Measurements from ENCODE around the gene RAD51AP2. TPM values are rescaled to one million over a fixed set of nuclear protein-coding genes. Genes with fewer than 3 reads are reported as not detected.

The RAD51AP2 gene
- polyA plus RNA-seq, 3 donors, result not detected

DNA sequence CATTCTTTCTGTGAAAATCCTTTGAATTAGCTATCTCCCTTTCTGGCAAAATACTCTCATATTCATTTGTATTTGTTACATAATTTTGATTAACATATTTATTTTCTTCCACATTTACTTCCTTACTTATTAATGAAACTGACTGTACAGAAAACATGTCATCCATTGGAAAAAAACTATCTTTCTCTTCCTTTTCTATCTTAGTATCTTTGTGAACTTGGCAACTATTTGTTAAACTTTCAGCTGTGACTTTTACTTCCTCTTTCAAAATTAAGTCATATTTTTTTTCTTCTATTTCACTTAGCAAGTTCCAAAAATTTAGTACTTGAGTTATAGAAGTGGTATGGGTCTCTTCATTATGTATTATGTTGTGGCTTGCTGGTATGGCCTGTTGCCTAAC is 2.6 kb downstream of the RAD51AP2 start:
- Histone ChIP-seq H3K36me3 (replicated peaks in 1 of 2; ENCODE audit: control insufficient read depth in 1 of 2, insufficient read depth in 2 of 2, low read length in 2 of 2) (no peaks in the 10 kb centered on the region), H3K4me3 (replicated peaks in 1 of 3; ENCODE audit: low read depth in 2 of 3, low read length in 3 of 3) (no peak overlapping the region), H3K4me1 (ENCODE audit: control insufficient read depth in 1 of 2, insufficient read depth in 2 of 2, low read length in 2 of 2) (no peaks in the 10 kb centered on the region), H3K9me3 (replicated peaks in 1 of 2; ENCODE audit: control insufficient read depth in 1 of 2, insufficient read depth in 1 of 2, low read length in 2 of 2) (no peaks in the 10 kb centered on the region), H3K4me2 (replicated peaks; ENCODE audit: extremely low read depth, low read length, poor library complexity, severe bottlenecking) (no peak overlapping the region), H3K27ac (ENCODE audit: low read depth in 1 of 2, low read length in 2 of 2) (no peak overlapping the region), H4K20me1 (ENCODE audit: insufficient read depth, low read length) (no peaks in the 10 kb centered on the region), H3K79me2 (ENCODE audit: insufficient read depth, low read length) (no peaks in the 10 kb centered on the region), H2AFZ (ENCODE audit: insufficient read depth, low read depth, low read length, poor library complexity, severe bottlenecking) (no peak overlapping the region), H3K9ac (ENCODE audit: insufficient read depth, low read length, poor library complexity, severe bottlenecking) (no peak overlapping the region), H3K27me3 (ENCODE audit: control insufficient read depth in 2 of 2, insufficient read depth in 2 of 2, low read length in 2 of 2) (peaks cover 20 to 35% of the 10 kb centered on the region in 2 donors)
- Mint-ChIP-seq H3K4me1 (peaks cover 3% of the 10 kb centered on the region), H3K27ac (no peak overlapping the region), H3K27me3 (ENCODE audit: low read depth in 3 of 3) (peaks cover 20 to 29% (median 25%) of the 10 kb centered on the region in 3 donors), H3K36me3 (no peaks in the 10 kb centered on the region), H3K4me3 (no peak overlapping the region), H3K9me3 (peaks cover 0 to 6% (median 0%) of the 10 kb centered on the region in 7 donors)
- no peak for DNase-seq
- TF ChIP-seq, protein P1, sequence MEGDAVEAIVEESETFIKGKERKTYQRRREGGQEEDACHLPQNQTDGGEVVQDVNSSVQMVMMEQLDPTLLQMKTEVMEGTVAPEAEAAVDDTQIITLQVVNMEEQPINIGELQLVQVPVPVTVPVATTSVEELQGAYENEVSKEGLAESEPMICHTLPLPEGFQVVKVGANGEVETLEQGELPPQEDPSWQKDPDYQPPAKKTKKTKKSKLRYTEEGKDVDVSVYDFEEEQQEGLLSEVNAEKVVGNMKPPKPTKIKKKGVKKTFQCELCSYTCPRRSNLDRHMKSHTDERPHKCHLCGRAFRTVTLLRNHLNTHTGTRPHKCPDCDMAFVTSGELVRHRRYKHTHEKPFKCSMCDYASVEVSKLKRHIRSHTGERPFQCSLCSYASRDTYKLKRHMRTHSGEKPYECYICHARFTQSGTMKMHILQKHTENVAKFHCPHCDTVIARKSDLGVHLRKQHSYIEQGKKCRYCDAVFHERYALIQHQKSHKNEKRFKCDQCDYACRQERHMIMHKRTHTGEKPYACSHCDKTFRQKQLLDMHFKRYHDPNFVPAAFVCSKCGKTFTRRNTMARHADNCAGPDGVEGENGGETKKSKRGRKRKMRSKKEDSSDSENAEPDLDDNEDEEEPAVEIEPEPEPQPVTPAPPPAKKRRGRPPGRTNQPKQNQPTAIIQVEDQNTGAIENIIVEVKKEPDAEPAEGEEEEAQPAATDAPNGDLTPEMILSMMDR (IDR thresholded peaks at IDR 0.05), result no peak
- intact Hi-C loops (cut with micrococcal nuclease), result no loop called here

DNA sequence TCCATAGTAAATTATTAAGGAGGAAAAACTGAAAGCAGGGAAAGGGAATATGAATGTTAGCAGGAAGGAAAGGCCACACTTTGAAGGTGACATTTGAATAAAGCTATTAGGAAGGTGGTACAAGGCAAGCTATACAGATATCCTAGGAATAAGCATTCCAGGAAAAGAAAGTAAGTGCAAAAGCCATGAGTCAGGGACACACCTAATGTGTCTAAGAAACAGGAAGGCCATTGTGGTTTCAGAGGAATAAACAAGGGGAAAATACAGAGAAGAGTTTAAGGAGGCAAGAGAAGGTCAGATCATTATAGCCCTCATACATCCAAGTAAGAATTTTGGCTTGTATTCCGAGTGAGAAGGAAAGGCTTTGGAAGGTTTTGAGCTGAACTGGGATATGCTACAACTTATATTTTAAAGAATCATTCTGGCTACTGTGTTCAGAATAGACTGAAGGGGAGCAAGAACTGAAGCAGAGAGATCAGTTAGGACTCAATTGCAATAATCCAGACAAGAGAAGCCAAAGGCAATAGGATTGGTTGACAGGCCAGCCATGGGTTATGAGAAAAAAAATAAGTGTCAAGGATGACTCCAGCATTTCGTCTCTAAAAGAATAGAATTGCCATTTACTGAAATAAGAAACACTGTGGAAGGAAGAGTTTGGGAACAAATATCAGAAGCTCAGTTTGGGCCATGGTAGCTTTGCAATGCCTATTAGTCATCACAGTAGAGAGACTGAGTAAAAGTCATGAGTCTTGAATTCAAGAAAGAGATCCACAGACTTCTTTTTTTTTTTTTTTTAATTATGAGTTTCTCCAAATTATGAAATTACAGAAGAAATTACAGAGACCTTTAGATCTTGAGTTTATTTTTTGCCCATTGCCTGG is 11.3 kb downstream of the RAD51AP2 start:
- Mint-ChIP-seq H3K4me1 (no peaks in the 10 kb centered on the region), H3K36me3 (no peaks in the 10 kb centered on the region), H3K9me3 (peaks cover 0 to 5% (median 0%) of the 10 kb centered on the region in 7 donors), H3K4me3 (no peak overlapping the region), H3K27ac (no peak overlapping the region), H3K27me3 (ENCODE audit: low read depth in 3 of 3) (peaks cover 0 to 6% (median 0%) of the 10 kb centered on the region in 3 donors)
- Histone ChIP-seq H4K20me1 (ENCODE audit: insufficient read depth, low read length) (no peaks in the 10 kb centered on the region), H3K79me2 (ENCODE audit: insufficient read depth, low read length) (no peaks in the 10 kb centered on the region), H3K4me3 (replicated peaks in 1 of 3; ENCODE audit: low read depth in 2 of 3, low read length in 3 of 3) (no peak overlapping the region), H3K27ac (ENCODE audit: low read depth in 1 of 2, low read length in 2 of 2) (no peak overlapping the region), H3K9me3 (replicated peaks in 1 of 2; ENCODE audit: control insufficient read depth in 1 of 2, insufficient read depth in 1 of 2, low read length in 2 of 2) (no peaks in the 10 kb centered on the region), H3K36me3 (replicated peaks in 1 of 2; ENCODE audit: control insufficient read depth in 1 of 2, insufficient read depth in 2 of 2, low read length in 2 of 2) (no peaks in the 10 kb centered on the region), H3K9ac (ENCODE audit: insufficient read depth, low read length, poor library complexity, severe bottlenecking) (no peak overlapping the region), H3K27me3 (ENCODE audit: control insufficient read depth in 2 of 2, insufficient read depth in 2 of 2, low read length in 2 of 2) (no peaks in the 10 kb centered on the region), H3K4me2 (replicated peaks; ENCODE audit: extremely low read depth, low read length, poor library complexity, severe bottlenecking) (no peak overlapping the region), H3K4me1 (ENCODE audit: control insufficient read depth in 1 of 2, insufficient read depth in 2 of 2, low read length in 2 of 2) (no peaks in the 10 kb centered on the region), H2AFZ (ENCODE audit: insufficient read depth, low read depth, low read length, poor library complexity, severe bottlenecking) (no peak overlapping the region)
- TF ChIP-seq, protein P1 (IDR thresholded peaks at IDR 0.05), result no peak
- intact Hi-C loops (cut with micrococcal nuclease), result no loop called here
- DNase-seq, result no peak
- WGBS (ENCODE audit: insufficient coverage), result 67% methylated on average over 1 of the region's 2 CpGs

Data from CD14-positive monocyte (primary cell).